ENCODE measurements around the gene CRYBA4.

GRCh38 chr22:26624803-26625202 lies 3.0 kb downstream of the CRYBA4 start:
- TF ChIP-seq CTCF (IDR thresholded peaks at IDR 0.05; ENCODE audit: borderline replicate concordance, extremely low read depth, low read length, poor library complexity, severe bottlenecking) (no peak), EZH2 (IDR thresholded peaks at IDR 0.05; ENCODE audit: borderline replicate concordance, low read depth, low read length, severe bottlenecking) (no peak)

Data from DND-41 (cell line).